Endothelial cell of umbilical vein (primary cell): Measurements from ENCODE around the gene RAB4A. TPM values are rescaled to one million over a fixed set of nuclear protein-coding genes. Genes with fewer than 3 reads are reported as not detected.

Experiments used
- BruUV-seq: library from RNA; stranded (reverse); fragments of 400-500 nt; replicated peaks from 2 replicates; lab custom pipeline; 2021; lab: Mats Ljungman, UMichigan
- CTCF ChIA-PET: fragments of 300-600, 350-600 bp; sonication (Branson Sonifier 250); formaldehyde crosslinking; loops from one replicate; lab custom pipeline; 2021; ENCODE audit warnings: antibody characterized with exemption, inconsistent platforms; lab: Charles Lee
- POLR2A ChIA-PET: fragments of 300-600, 350-600 bp; sonication (Branson Sonifier 250); formaldehyde crosslinking; loops from one replicate; lab custom pipeline; 2021; ENCODE audit warnings: antibody characterized with exemption, inconsistent platforms; lab: Charles Lee
- DNase-seq: peaks from one replicate; pipeline ENCODE4 v3.0.0-alpha.2; 2011; ENCODE audit warnings: low read depth, low spot score
- FAIRE-seq: peaks from 2 replicates; lab custom pipeline; 2011; peaks lifted over from hg19 to GRCh38; lab: Jason Lieb, UNC
- H2AFZ ChIP-seq: 2 replicates; pipeline ENCODE4 v1.6.0; 2012; ENCODE audit warnings: low read depth, low read length, control low read depth, inconsistent platforms
- H3K27ac ChIP-seq: 2 replicates; pipeline ENCODE4 v1.5.1; 2011; ENCODE audit warnings: low read depth, mild to moderate bottlenecking, control low read depth, low read length, moderate library complexity; ENCODE audit not compliant: insufficient read depth
- H3K27me3 ChIP-seq, 2 experiments: 2 replicates each; pipeline versions ENCODE4 v1.6.0 to v1.6.1; 2011; ENCODE audit warnings: low read length in 2 of 2, mixed read lengths in 1 of 2; ENCODE audit not compliant: control insufficient read depth in 2 of 2, insufficient read depth in 2 of 2
- H3K36me3 ChIP-seq, 2 experiments: 2 replicates in 1 of 2; 3 replicates in 1 of 2; pipeline ENCODE4 v1.5.1; 2011; ENCODE audit warnings: low read length in 2 of 2, mild to moderate bottlenecking in 1 of 2, moderate library complexity in 1 of 2; ENCODE audit not compliant: control insufficient read depth in 2 of 2, insufficient read depth in 2 of 2; ENCODE audit errors: extremely low read depth in 1 of 2
- H3K4me1 ChIP-seq: 3 replicates; pipeline ENCODE4 v1.5.1; 2011; ENCODE audit warnings: mild to moderate bottlenecking, low read length; ENCODE audit not compliant: control insufficient read depth, insufficient read depth; ENCODE audit errors: extremely low read depth
- H3K4me2 ChIP-seq: 2 replicates; pipeline ENCODE4 v1.6.1; 2011; ENCODE audit warnings: low read length, control low read depth, mixed read lengths; ENCODE audit not compliant: insufficient read depth
- H3K4me3 ChIP-seq, 3 experiments: fragments of 200-600 bp in 1 of 3; sonication (generic), shearing (Covaris generic) in 1 of 3; replicated peaks in 1 of 3; 2 replicates each; pipeline ENCODE4 v1.5.1; 2011 to 2016; ENCODE audit warnings: control low read depth in 3 of 3, low read length in 3 of 3, mild to moderate bottlenecking in 2 of 3, inconsistent platforms in 1 of 3, low read depth in 1 of 3, moderate library complexity in 1 of 3; ENCODE audit not compliant: insufficient read depth in 1 of 3
- H3K79me2 ChIP-seq: 2 replicates; pipeline ENCODE4 v1.6.0; 2012; ENCODE audit warnings: low read length, inconsistent platforms; ENCODE audit not compliant: control insufficient read depth, insufficient read depth
- H3K9ac ChIP-seq: replicated peaks from 2 replicates; pipeline ENCODE3; 2011; ENCODE audit warnings: low read length, control low read depth; ENCODE audit not compliant: insufficient read depth; ENCODE audit errors: extremely low read depth
- H3K9me1 ChIP-seq: replicated peaks from 3 replicates; pipeline ENCODE4 v1.6.0; 2011; ENCODE audit warnings: mild to moderate bottlenecking, low read length; ENCODE audit not compliant: control insufficient read depth, insufficient read depth; ENCODE audit errors: extremely low read depth
- H3K9me3 ChIP-seq: replicated peaks from 2 replicates; pipeline ENCODE4 v1.5.1; 2012; ENCODE audit warnings: low read length, inconsistent platforms; ENCODE audit not compliant: control insufficient read depth, insufficient read depth
- H4K20me1 ChIP-seq: replicated peaks from 2 replicates; pipeline ENCODE3; 2011; ENCODE audit warnings: mild to moderate bottlenecking, low read length; ENCODE audit not compliant: control insufficient read depth, insufficient read depth; ENCODE audit errors: extremely low read depth
- CTCF ChIP-seq, 2 donors: IDR thresholded peaks; 1 replicate in 1 of 2; 2 replicates in 1 of 2; pipeline ENCODE4 v1.5.1; 2011; ENCODE audit warnings: low read length in 2 of 2, mild to moderate bottlenecking in 2 of 2, moderate library complexity in 2 of 2, control low read depth in 1 of 2, inconsistent platforms in 1 of 2, low read depth in 1 of 2; ENCODE audit not compliant: insufficient read depth in 1 of 2; ENCODE audit errors: extremely low read depth in 1 of 2
- EZH2 ChIP-seq: IDR thresholded peaks from 2 replicates; pipeline ENCODE4 v1.6.1; 2012; ENCODE audit warnings: borderline replicate concordance, low read depth, mild to moderate bottlenecking, moderate library complexity, low read length, inconsistent platforms; ENCODE audit not compliant: severe bottlenecking
- FOS ChIP-seq: IDR thresholded peaks from 2 replicates; pipeline ENCODE4 v1.6.1; 2011; ENCODE audit warnings: mild to moderate bottlenecking, low read length, moderate library complexity, borderline replicate concordance; ENCODE audit not compliant: insufficient read depth
- GATA2 ChIP-seq: IDR thresholded peaks from 2 replicates; pipeline ENCODE4 v1.7.0; 2011; ENCODE audit warnings: low read depth, mild to moderate bottlenecking, moderate library complexity, mixed read lengths, low read length; ENCODE audit not compliant: insufficient read length, insufficient read depth
- JUN ChIP-seq: IDR thresholded peaks from 2 replicates; pipeline ENCODE4 v1.6.1; 2011; ENCODE audit warnings: borderline replicate concordance, low read depth; ENCODE audit not compliant: insufficient read length, insufficient read depth
- MAX ChIP-seq: IDR thresholded peaks from 2 replicates; pipeline ENCODE4 v1.6.1; 2011; ENCODE audit not compliant: insufficient read depth, insufficient read length
- MYC ChIP-seq: IDR thresholded peaks from one replicate; pipeline ENCODE4 v1.6.1; 2011; ENCODE audit warnings: mild to moderate bottlenecking, low read depth, low read length
- POLR2A ChIP-seq: IDR thresholded peaks from 2 replicates; pipeline ENCODE4 v1.6.1; 2012; ENCODE audit warnings: low read depth, mild to moderate bottlenecking, control low read depth, low read length
- POLR2AphosphoS5 ChIP-seq: IDR thresholded peaks from 2 replicates; pipeline ENCODE4 v1.6.1; 2012; ENCODE audit warnings: low read depth, mild to moderate bottlenecking, control low read depth, low read length, moderate library complexity; ENCODE audit not compliant: insufficient read depth
- dilution Hi-C: fragments of 300-500 bp; cut with MboI; formaldehyde crosslinking; loops from one replicate; pipeline ENCODE4 v1.15.0; 2019; ENCODE audit warnings: low sequenced_read_pairs; ENCODE audit not compliant: extremely low pct_ligation_motif_present
- intact Hi-C: fragments of 100-400 bp; cut with micrococcal nuclease; formaldehyde crosslinking; loops from one replicate; pipeline ENCODE4 v1.10.0; 2022
- polyA plus RNA-seq, 4 experiments: library from polyadenylated mRNA; depleted of rRNA in 3 of 4; stranded (reverse) in 3 of 4; unstranded in 1 of 4; fragments of >200 nt; gene quantifications; 2 replicates each; pipeline versions ENCODE4 v1.2.1 to v1.2.3, GENCODE V29; 2011 to 2012; ENCODE audit warnings: missing spikeins in 1 of 4
- total RNA-seq: library from RNA; stranded (reverse); gene quantifications from 2 replicates; pipeline ENCODE4 v1.2.3, GENCODE V29; 2021

The RAB4A gene
- total and polyA plus RNA-seq, 2 donors (not counting 3 experiments of a cell fraction or from before 2014, with no cell fraction given): 14.8 to 52.9 TPM

- no peaks in the 10 kb centered on the region for H3K9me1 ChIP-seq
- intact Hi-C loops: no loop called here
- no peaks in the 10 kb centered on the region for H4K20me1 ChIP-seq
- no peak overlapping the region for H3K4me2 ChIP-seq
- no peaks in the 10 kb centered on the region for H3K4me1 ChIP-seq
- no peak for DNase-seq
- no peak overlapping the region for H3K27ac ChIP-seq
- TF ChIP-seq FOS (no peak), MYC (no peak), GATA2 (no peak), MAX (no peak), JUN (no peak), EZH2 (no peak), POLR2A (no peak), CTCF (IDR thresholded peaks at IDR 0.05; ENCODE audit: extremely low read depth in 1 of 2, insufficient read depth in 1 of 2, low read depth in 1 of 2, low read length in 2 of 2) (no peak), POLR2AphosphoS5 (no peak)
- no TSS peak for BruUV-seq
- peaks cover 2 to 3% of the 10 kb centered on the region in 2 experiments for H3K36me3 ChIP-seq
- dilution Hi-C loops: no loop called here
- no peaks in the 10 kb centered on the region for H3K79me2 ChIP-seq
- no peaks in the 10 kb centered on the region for H3K9me3 ChIP-seq
- ChIA-PET POLR2A (no interaction called here), CTCF (no interaction called here)
- no peaks in the 10 kb centered on the region for H3K27me3 ChIP-seq
- no peak overlapping the region for H3K9ac ChIP-seq
- no peak for FAIRE-seq
- H3K4me3 ChIP-seq: no peak overlapping the region
- H2AFZ ChIP-seq: no peak overlapping the region
Measured at GRCh38 chr1:229316166-229316565, 45.3 kb downstream of the RAB4A start.
